Thymus (tissue), 11 donors: Measurements from ENCODE around the gene FAM169A. TPM values are rescaled to one million over a fixed set of nuclear protein-coding genes. Genes with fewer than 3 reads are reported as not detected.
A peak's percentile ranks its signal among the peaks of the same experiment; 100 is the strongest.
"Not testable (repeated sequence)": the region's sequence is repeated elsewhere in the genome, so short reads cannot be mapped to it uniquely, and the experiment has no call there.

Experiments used
- DNase-seq, 9 donors: peaks; one replicate each; pipeline ENCODE4 v3.0.0-alpha.2; 2013; ENCODE audit warnings: low spot score in 9 of 9, low read depth in 6 of 9, missing footprints in 1 of 9
- H3K27ac ChIP-seq, 2 donors: one replicate each; pipeline ENCODE4 v1.5.1; 2013; ENCODE audit warnings: control low read depth in 1 of 2, low read depth in 1 of 2, low read length in 1 of 2, mild to moderate bottlenecking in 1 of 2, moderate library complexity in 1 of 2
- H3K27me3 ChIP-seq, 2 donors: one replicate each; pipeline ENCODE4 v1.5.1; 2013; ENCODE audit warnings: low read length in 1 of 2; ENCODE audit not compliant: control insufficient read depth in 2 of 2, insufficient read depth in 1 of 2
- H3K36me3 ChIP-seq, 2 donors: one replicate each; pipeline ENCODE4 v1.5.1; 2013; ENCODE audit warnings: low read length in 1 of 2, mild to moderate bottlenecking in 1 of 2, moderate library complexity in 1 of 2; ENCODE audit not compliant: control insufficient read depth in 2 of 2, insufficient read depth in 2 of 2
- H3K4me1 ChIP-seq, 2 donors: one replicate each; pipeline ENCODE4 v1.5.1; 2013; ENCODE audit warnings: low read length in 2 of 2; ENCODE audit not compliant: control insufficient read depth in 2 of 2, insufficient read depth in 2 of 2
- H3K4me3 ChIP-seq, 2 donors: one replicate each; pipeline ENCODE4 v1.5.1; 2013; ENCODE audit warnings: low read length in 2 of 2, control low read depth in 1 of 2, mild to moderate bottlenecking in 1 of 2
- H3K9me3 ChIP-seq, 2 donors: one replicate each; pipeline ENCODE4 v1.5.1; 2013; ENCODE audit warnings: low read length in 1 of 2, mild to moderate bottlenecking in 1 of 2; ENCODE audit not compliant: control insufficient read depth in 2 of 2, insufficient read depth in 1 of 2
- WGBS: extraction: QIAGEN DNeasy Blood & Tissue Kit; methylation state at CpG from one replicate; pipeline ENCODE4 v1.1.7; 2013; 5-methylcytosine and 5-hydroxymethylcytosine counted together
- polyA plus RNA-seq: library from polyadenylated mRNA; stranded (reverse); fragments of 200-250 nt; gene quantifications from one replicate; pipeline ENCODE4 v1.2.3, GENCODE V29; 2013
- total RNA-seq: library from RNA; stranded (reverse); fragments of 120-200 nt; gene quantifications from one replicate; pipeline ENCODE4 v1.2.4, GENCODE V29; 2013
- donor health status: healthy.

Gene FAM169A
- total and polyA plus RNA-seq, 2 donors = 5.3 to 11.6 TPM

DNA sequence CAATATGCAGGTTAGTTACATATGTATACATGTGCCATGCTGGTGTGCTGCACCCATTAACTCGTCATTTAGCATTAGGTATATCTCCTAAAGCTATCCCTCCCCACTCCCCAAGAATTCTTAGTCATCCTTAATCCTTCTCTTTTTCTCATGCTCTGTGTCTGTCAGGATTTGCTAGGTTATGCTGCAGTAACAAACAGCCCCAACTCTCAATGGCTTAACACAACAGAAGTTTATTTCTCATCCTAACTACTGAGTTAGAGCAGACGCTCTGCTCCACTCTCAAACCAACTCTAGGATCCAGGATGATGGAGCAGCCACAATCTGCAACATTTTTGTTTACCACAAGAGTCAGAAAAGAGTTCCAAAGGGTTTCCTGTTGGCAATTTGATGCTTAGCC, 28.2 kb upstream of the FAM169A start:
- Histone ChIP-seq H3K4me1 (no peaks in the 10 kb centered on the region), H3K27ac (no peak overlapping the region), H3K4me3 (no peak overlapping the region), H3K36me3 (no peaks in the 10 kb centered on the region), H3K27me3 (no peaks in the 10 kb centered on the region), H3K9me3 (no peaks in the 10 kb centered on the region)
- 96% methylated on average over 2 of the region's 2 CpGs for WGBS
- DNase-seq = no peak

DNA sequence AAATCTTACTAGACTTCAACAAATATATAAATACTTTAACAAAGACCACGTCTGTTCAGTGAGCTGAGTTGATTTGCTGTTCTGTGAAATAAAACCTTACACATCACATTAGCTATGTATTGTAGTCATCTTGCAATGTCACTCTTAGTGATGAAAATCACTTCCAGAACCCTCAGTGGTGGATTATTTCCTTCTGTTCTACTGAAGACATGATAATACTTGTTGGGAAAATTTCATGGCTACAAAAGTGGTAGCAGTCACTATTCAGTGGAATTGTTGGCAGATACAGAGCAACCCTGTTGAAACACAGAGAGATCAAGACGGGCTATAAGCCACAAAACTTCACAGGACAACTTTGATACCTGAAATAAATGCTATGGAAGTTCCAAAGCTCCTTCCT, 26.7 kb upstream of the FAM169A start:
- 90% methylated on average over 2 of the region's 2 CpGs for WGBS
- Histone ChIP-seq H3K9me3 (no peaks in the 10 kb centered on the region), H3K36me3 (no peaks in the 10 kb centered on the region), H3K4me1 (no peaks in the 10 kb centered on the region), H3K4me3 (no peak overlapping the region), H3K27ac (no peak overlapping the region), H3K27me3 (no peaks in the 10 kb centered on the region)
- no peak for DNase-seq

DNA sequence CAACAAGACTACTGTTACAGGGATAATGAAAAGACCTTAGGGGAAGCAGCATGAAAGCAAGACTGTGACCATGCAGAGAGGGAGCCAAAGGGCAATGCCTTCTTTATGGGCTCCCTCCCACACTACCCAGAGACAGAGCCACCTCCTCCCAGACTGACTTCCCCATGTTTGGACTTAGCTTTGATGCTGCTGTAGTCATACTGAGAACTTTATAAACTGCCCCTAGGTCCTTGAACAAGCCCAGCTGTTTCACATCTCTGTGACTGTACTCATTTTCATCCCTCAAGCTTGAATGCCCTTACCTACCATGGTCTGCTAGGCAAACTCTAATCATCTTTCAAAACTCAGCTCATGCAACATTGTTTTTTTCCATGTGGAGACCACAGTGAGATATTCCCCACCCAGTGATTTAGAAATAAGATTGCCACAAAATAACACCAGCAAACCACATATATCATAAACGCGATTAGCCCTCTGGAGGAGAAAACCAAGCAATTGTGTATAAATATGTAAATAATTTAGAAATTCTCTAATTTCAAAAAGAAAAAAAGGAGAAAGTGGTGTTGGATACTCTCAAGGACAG, 23.4 kb upstream of the FAM169A start:
- over 99% methylated on average over 2 of the region's 2 CpGs for WGBS
- Histone ChIP-seq H3K4me3 (no peak overlapping the region), H3K36me3 (no peaks in the 10 kb centered on the region), H3K9me3 (no peaks in the 10 kb centered on the region), H3K4me1 (no peaks in the 10 kb centered on the region), H3K27ac (no peak overlapping the region), H3K27me3 (no peaks in the 10 kb centered on the region)
- DNase-seq = no peak

DNA sequence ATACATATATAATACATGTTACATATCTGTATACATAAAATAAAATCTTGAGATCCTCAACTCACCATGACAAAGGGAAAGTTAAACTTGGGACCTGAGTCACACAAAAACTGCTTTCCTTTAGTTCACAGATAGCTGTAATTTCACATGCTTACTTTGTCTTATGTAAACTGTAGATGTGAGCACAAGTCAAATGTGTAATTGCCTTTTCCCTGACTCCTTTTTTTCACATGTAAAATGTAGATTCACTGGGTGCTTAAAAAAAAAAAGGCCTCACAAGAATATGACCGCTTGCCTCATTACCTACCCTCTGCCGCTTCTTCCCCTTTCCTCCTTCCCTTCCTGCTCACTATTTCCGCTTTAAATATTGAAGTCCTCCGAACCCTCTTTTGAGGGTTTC, 21.9 kb upstream of the FAM169A start:
- Histone ChIP-seq H3K9me3 (no peaks in the 10 kb centered on the region), H3K27me3 (no peaks in the 10 kb centered on the region), H3K4me3 (no peak overlapping the region), H3K36me3 (no peaks in the 10 kb centered on the region), H3K4me1 (no peaks in the 10 kb centered on the region), H3K27ac (no peak overlapping the region)
- DNase-seq = no peak
- 81% methylated on average over 4 of the region's 4 CpGs for WGBS

DNA sequence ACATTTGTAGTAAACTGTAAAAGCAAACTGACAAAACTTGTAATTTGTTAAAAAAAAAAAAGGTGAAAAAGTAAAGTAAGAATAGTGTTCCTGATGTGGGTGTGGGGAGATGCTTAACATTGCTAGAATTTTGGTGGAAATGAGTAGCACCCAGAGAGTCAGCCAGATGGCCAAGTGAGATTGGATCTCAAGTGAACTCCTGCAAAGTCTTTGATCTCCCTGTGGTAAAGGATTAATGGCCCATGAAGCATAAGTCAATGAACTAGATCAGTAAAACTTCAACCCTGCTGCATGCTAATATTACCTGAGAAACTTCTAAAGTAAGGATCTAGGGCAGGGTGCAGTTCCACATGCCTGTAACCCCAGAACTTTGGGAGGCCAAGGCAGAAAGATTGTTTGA, 19.0 kb upstream of the FAM169A start:
- H3K27ac ChIP-seq = no peak overlapping the region
- no peaks in the 10 kb centered on the region for H3K4me1 ChIP-seq
- no peaks in the 10 kb centered on the region for H3K9me3 ChIP-seq
- no peak for DNase-seq
- H3K27me3 ChIP-seq = no peaks in the 10 kb centered on the region
- no peak overlapping the region for H3K4me3 ChIP-seq
- H3K36me3 ChIP-seq = no peaks in the 10 kb centered on the region

DNA sequence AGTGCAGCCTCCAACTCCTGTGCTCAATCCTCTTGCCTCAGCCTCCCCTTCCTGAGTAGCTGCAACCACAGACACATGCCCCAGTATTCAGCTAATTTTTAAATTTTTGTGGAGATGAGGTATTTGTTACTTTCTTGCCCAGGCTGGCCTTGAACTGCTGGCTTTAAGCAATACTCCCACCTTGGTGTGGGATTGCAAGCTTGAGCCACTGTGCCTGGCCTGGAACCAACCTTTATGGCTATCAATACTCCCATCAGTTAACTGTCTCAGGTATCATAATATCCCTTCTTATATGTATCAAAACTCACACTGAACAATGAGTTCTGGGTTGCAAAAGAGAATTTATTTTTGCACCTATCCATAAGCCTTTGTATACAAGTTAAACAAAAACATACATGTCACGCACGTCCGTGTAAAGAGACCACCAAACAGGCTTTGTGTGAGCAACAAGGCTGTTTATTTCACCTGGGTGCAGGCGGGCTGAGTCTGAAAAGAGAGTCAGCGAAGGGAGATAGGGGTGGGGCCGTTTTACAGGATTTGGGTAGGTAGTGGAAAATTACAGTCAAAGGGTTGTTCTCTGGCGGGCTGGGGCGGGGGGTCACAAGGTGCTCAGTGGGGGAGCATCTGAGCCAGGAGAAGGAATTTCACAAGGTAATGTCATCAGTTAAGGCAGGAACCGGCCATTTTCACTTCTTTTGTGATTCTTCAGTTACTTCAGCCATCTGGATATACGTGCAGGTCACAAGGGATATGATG, 16.4 kb upstream of the FAM169A start:
- H3K36me3 ChIP-seq, DNase-seq, H3K27me3 ChIP-seq, H3K4me3 ChIP-seq, H3K27ac ChIP-seq, H3K4me1 ChIP-seq, H3K9me3 ChIP-seq: not testable (repeated sequence)
- WGBS = 95% methylated on average over 10 of the region's 10 CpGs

DNA sequence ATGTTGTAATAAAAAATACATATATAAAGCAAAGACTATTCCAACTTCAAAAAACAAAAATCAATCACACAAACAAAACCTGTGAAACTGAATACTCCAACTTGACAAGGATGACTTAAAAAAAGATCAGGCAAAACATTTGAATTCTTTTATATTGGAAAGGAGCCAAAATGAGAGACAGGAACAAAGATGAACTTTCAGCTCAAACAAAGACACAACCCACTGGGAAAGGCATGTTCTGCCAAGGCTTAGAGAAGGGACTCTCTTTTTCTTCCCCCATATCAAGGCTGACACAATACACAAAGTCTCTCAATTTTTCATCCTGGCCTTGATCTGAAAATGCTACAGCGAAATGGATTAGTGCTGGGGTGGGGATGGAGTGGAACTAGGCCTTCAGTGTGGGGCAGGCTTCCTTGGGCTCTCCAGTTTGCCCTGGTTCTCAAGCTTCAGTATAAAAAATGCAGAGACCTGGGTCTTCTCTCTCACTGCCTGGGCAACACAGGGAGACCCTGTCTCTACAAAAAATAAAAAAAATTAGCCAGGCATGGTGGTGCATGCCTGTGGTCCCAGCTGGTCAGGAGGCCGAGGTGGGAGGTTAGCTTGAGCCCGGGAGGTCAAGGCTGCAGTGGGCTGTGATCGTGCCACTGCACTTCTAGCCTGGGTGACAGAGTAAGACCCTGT, 11.6 kb upstream of the FAM169A start:
- H3K4me1 ChIP-seq = no peaks in the 10 kb centered on the region
- H3K36me3 ChIP-seq = no peaks in the 10 kb centered on the region
- H3K27me3 ChIP-seq = no peaks in the 10 kb centered on the region
- H3K4me3 ChIP-seq = no peak overlapping the region
- peak overlapping the region in 1 of 2 donors; percentile 43 for H3K27ac ChIP-seq
- WGBS = 96% methylated on average over 4 of the region's 4 CpGs
- no peak for DNase-seq
- H3K9me3 ChIP-seq = no peaks in the 10 kb centered on the region

DNA sequence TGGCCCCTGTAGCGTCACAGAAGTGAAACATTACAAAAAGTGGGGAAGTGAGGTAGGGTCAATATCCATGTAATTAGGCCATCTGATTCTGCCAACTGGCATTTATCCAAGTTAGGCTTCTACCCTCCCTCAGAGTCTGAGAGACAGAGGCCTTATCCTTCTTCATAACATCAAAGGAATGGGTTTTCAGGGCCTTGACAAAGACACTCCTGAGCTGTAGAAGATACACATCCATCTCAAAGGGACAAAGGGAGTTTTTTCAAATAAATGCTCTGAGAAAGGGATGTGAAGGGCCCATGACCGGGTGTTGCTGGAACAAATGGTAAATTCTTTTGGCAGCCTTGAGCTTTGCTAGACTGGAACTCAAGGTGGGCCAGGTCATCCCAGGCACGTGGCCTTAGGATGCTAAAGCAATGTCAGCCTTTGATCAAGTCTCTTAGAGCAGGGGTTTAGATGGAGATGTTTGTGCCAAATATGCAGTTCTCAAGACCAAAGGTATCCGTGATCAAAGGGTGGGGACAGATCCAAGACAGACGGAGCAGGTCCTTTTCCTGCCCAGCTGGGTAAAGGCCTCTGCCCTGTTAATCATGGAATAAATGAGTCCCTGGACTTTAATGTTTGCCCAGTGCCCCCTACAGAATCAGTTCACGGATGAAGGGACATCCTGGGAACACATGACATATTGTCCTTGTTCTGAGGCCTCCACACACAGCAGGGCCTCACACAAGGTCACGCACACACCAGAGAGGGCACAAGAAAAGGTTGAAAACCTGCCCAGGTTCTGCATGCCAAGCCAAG, 10.0 kb upstream of the FAM169A start:
- H3K27ac ChIP-seq = no peak overlapping the region
- no peak for DNase-seq
- no peak overlapping the region for H3K4me3 ChIP-seq
- no peaks in the 10 kb centered on the region for H3K9me3 ChIP-seq
- no peaks in the 10 kb centered on the region for H3K36me3 ChIP-seq
- no peaks in the 10 kb centered on the region for H3K27me3 ChIP-seq
- no peaks in the 10 kb centered on the region for H3K4me1 ChIP-seq
- WGBS = 95% methylated on average over 7 of the region's 7 CpGs
